GM21723 (cell line): ENCODE data around the gene SLA2.
"Not testable (repeated sequence)": the region's sequence is repeated elsewhere in the genome, so short reads cannot be mapped to it uniquely, and the experiment has no call there.

Experiments
- ATAC-seq: cut with Tn5 transposase; IDR thresholded peaks from one replicate; pipeline ENCODE4 v1.9.1; 2021; ENCODE audit warnings: mild to moderate bottlenecking, moderate library complexity; ENCODE audit not compliant: unreplicated experiment

The SLA2 gene

GRCh38 chr20:36578356-36579041 is 67.5 kb downstream of the SLA2 start:
- ATAC-seq: no peak

GRCh38 chr20:36576081-36576445 is 69.9 kb downstream of the SLA2 start:
- ATAC-seq: no peak

- ATAC-seq: no peak
These were observed 71.4 kb downstream of the SLA2 start for GRCh38 chr20:36574366-36575135.

- ATAC-seq: no peak
These were observed 72.1 kb downstream of the SLA2 start for GRCh38 chr20:36573798-36574365.

GRCh38 chr20:36573103-36573797 is 72.7 kb downstream of the SLA2 start, which contains the start of gene TGIF2:
TGIF2 (plus strand) TSS chr20:36573597; CDS start chr20:36578775, 5,178 bp downstream.
- peak; percentile 63 for ATAC-seq

- peak; percentile 30 for ATAC-seq
These were observed 73.3 kb downstream of the SLA2 start for GRCh38 chr20:36572701-36573102.

- ATAC-seq: no peak
These were observed 74.2 kb downstream of the SLA2 start for GRCh38 chr20:36571564-36572504.

GRCh38 chr20:36569847-36570429 is 76.1 kb downstream of the SLA2 start:
- no peak for ATAC-seq

GRCh38 chr20:36565520-36565919 is 80.5 kb downstream of the SLA2 start:
- no peak for ATAC-seq

- ATAC-seq: not testable (repeated sequence)
These were observed 81.3 kb downstream of the SLA2 start for GRCh38 chr20:36564726-36565121.

GRCh38 chr20:36564078-36564725 is 81.8 kb downstream of the SLA2 start:
- ATAC-seq: not testable (repeated sequence)

- no peak for ATAC-seq
These were observed 82.6 kb downstream of the SLA2 start for GRCh38 chr20:36563374-36563773.

- no peak for ATAC-seq
These were observed 83.3 kb downstream of the SLA2 start for GRCh38 chr20:36562724-36563123.
